Measurements from ENCODE around the gene ST6GALNAC5.

GRCh38 chr1:76861149-76861548 lies 6.1 kb upstream of the ST6GALNAC5 start:
- TF ChIP-seq CTCF (IDR thresholded peaks at IDR 0.05 in 2 of 3, conservative IDR thresholded peaks at IDR 0.05 in 1 of 3; ENCODE audit: control insufficient read depth in 2 of 3, extremely low read depth in 1 of 3, insufficient read depth in 1 of 3, low read depth in 3 of 3, low read length in 3 of 3) (no peak), LARP7 (IDR thresholded peaks at IDR 0.05) (no peak), POLR2A (IDR thresholded peaks at IDR 0.05; ENCODE audit: low read depth, low read length) (no peak), EZH2 (IDR thresholded peaks at IDR 0.05; ENCODE audit: borderline replicate concordance, control insufficient read depth, low read depth, low read length) (no peak), NFYB (IDR thresholded peaks at IDR 0.05; ENCODE audit: insufficient read depth, low read depth, low read length) (no peak), EP300 (IDR thresholded peaks at IDR 0.05; ENCODE audit: borderline replicate concordance in 1 of 2, control insufficient read depth in 1 of 2, low read depth in 2 of 2, low read length in 2 of 2) (no peak), EGR1 (IDR thresholded peaks at IDR 0.05; ENCODE audit: borderline replicate concordance in 1 of 2, low read depth in 2 of 2, low read length in 2 of 2) (no peak), NR2C2 (IDR thresholded peaks at IDR 0.05; ENCODE audit: borderline replicate concordance, control insufficient read depth, insufficient read length, low read depth) (no peak)
